Naive thymus-derived CD8-positive, alpha-beta T cell (primary cell): ENCODE data around the gene ZNF320. TPM values are rescaled to one million over a fixed set of nuclear protein-coding genes. Genes with fewer than 3 reads are reported as not detected.
"Not testable (repeated sequence)": the region's sequence is repeated elsewhere in the genome, so short reads cannot be mapped to it uniquely, and the experiment has no call there.

Experiments
- ATAC-seq, 2 donors: fragments of 150-1000 bp; cut with Tn5 transposase in 1 of 2; sonication (Bioruptor Pico), chemical (Tn5 transposase) in 1 of 2; 1 replicate in 1 of 2; 2 replicates in 1 of 2; pipeline ENCODE4 v1.10.0; 2021; ENCODE audit warnings: mild to moderate bottlenecking in 2 of 2, moderate library complexity in 2 of 2
- POLR2A ChIA-PET: fragments of 350-600 bp; sonication (Branson Sonifier 250); formaldehyde crosslinking; loops from one replicate; lab custom pipeline; 2021; ENCODE audit warnings: antibody characterized with exemption; lab: Charles Lee
- DNase-seq, 10 donors: peaks; one replicate each; pipeline versions ENCODE4 v3.0.0 to v3.0.0-alpha.2; 2020 to 2022
- H3K27ac Mint-ChIP-seq, 10 donors: one replicate each; pipeline ENCODE4 v1.8.0; 2020 to 2022; ENCODE audit warnings: mild to moderate bottlenecking in 10 of 10, mixed read lengths in 10 of 10, moderate library complexity in 4 of 10, inconsistent platforms in 1 of 10
- H3K27me3 Mint-ChIP-seq, 5 donors: one replicate each; pipeline ENCODE4 v1.8.0; 2021 to 2022; ENCODE audit warnings: mixed read lengths in 5 of 5
- H3K36me3 Mint-ChIP-seq, 3 donors: one replicate each; pipeline ENCODE4 v1.8.0; 2020 to 2022; ENCODE audit warnings: mixed read lengths in 3 of 3, mild to moderate bottlenecking in 2 of 3, inconsistent platforms in 1 of 3
- H3K4me1 Mint-ChIP-seq, 4 donors: one replicate each; pipeline ENCODE4 v1.8.0; 2021 to 2022; ENCODE audit warnings: mixed read lengths in 4 of 4
- H3K4me3 Mint-ChIP-seq, 10 donors: one replicate each; pipeline ENCODE4 v1.8.0; 2020 to 2022; ENCODE audit warnings: mild to moderate bottlenecking in 10 of 10, mixed read lengths in 10 of 10, moderate library complexity in 6 of 10, inconsistent platforms in 1 of 10
- H3K9me3 Mint-ChIP-seq, 9 donors: one replicate each; pipeline ENCODE4 v1.8.0; 2020 to 2022; ENCODE audit warnings: mixed read lengths in 9 of 9, mild to moderate bottlenecking in 3 of 9, inconsistent platforms in 1 of 9, moderate library complexity in 1 of 9
- polyA plus RNA-seq, 3 donors: library from polyadenylated mRNA; unstranded; fragments of 300-500 nt; fragmentation: Illumina TruSeq; gene quantifications; one replicate each; pipeline ENCODE4 v1.2.3, GENCODE V29; 2021
- total RNA-seq, 8 experiments: library from RNA in 2 of 8; stranded (reverse) in 2 of 8; gene quantifications; one replicate each; pipeline ENCODE4 v1.2.3 and lab custom pipeline; 2021 to 2026

Gene ZNF320
- total and polyA plus RNA-seq, 5 experiments from 2014 or later, result 5.8 to 25.8 (median 8.4) TPM

DNA sequence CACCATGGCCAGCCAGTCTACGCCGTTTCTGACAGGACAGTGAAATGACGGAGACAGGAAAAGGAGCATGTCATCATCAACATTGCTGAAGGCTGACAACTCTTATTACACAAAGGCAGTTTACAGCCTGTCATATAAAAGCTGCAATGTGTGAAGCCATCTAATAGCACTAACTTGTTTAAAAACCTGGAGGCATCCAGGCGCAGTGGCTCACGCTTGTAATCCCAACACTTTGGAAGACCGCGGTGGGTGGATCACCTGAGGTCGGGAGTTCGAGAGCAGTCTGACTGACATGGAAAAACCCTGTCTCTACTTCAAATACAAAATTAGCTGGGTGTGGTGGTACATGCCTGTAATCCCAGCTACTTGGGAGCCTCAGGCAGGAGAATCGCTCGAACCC, 29.4 kb downstream of the ZNF320 start:
- Mint-ChIP-seq H3K9me3 (peaks cover 1 to 35% (median 26%) of the 10 kb centered on the region in 9 donors), H3K36me3 (peaks cover 4 to 47% (median 30%) of the 10 kb centered on the region in 3 donors)
- ATAC-seq, H3K27ac Mint-ChIP-seq, H3K27me3 Mint-ChIP-seq, DNase-seq, H3K4me1 Mint-ChIP-seq, H3K4me3 Mint-ChIP-seq, POLR2A ChIA-PET: not testable (repeated sequence)

DNA sequence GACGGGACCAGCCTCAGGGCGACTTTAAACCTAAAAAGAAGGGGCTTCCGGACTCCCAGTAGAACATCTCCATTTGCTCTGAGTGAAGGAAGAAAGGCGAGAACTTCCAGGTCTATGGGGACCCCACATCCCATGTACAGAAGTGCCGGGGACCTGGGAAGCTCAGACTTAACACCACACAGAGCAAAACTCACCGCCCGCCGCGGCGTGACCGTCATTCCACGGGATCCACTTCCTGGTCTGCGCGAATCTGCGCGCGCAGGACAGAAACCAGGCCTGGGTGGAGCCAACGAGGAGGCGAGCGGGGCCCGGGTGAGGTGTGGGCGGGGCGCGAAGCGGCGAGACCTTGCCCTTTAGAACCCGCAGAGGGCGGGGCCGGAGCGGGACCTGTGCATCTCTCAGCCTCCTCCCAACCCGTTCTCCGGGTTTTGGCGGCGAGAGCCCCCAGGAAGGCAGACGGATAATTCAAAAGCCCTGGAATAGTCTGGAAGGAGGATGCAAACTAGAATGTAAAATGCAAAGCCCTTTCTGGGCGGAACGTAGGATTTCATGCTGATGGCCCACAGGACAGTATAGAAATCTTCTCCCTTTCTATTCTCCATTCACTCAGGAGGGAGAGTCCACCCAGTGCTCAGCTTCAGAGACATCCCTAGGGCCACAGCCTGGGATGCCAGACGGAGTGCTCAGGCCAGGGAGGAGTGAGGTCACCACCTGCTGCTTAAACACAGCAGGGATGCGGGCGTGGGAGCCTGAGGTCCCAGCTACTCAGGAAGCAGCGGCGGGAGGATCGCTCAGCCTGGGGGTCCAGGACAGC, 39.9 kb downstream of the ZNF320 start, which contains the start of gene ZNF468:
ZNF468 (minus strand) TSS at position 242 of the 814 bp plus-strand sequence. CDS start 3,347 bp downstream, outside the sequence.
- peak within 1 kb of the TSS; percentile 85 to 96 (median 94) for H3K27ac Mint-ChIP-seq
- H3K9me3 Mint-ChIP-seq, result peaks cover 0 to 27% (median 3%) of the 10 kb centered on the region in 9 donors
- peaks cover 13 to 32% (median 30%) of the 10 kb centered on the region in 4 donors for H3K4me1 Mint-ChIP-seq
- peak within 1 kb of the TSS; percentile 86 to 99 (median 94) for H3K4me3 Mint-ChIP-seq
- H3K27me3 Mint-ChIP-seq, POLR2A ChIA-PET: not testable (repeated sequence)
- ATAC-seq (peak; percentile 98 to 99), DNase-seq (peak; percentile 56 to 85 (median 74))
- H3K36me3 Mint-ChIP-seq, result peaks cover 14 to 43% (median 31%) of the 10 kb centered on the region in 3 donors

DNA sequence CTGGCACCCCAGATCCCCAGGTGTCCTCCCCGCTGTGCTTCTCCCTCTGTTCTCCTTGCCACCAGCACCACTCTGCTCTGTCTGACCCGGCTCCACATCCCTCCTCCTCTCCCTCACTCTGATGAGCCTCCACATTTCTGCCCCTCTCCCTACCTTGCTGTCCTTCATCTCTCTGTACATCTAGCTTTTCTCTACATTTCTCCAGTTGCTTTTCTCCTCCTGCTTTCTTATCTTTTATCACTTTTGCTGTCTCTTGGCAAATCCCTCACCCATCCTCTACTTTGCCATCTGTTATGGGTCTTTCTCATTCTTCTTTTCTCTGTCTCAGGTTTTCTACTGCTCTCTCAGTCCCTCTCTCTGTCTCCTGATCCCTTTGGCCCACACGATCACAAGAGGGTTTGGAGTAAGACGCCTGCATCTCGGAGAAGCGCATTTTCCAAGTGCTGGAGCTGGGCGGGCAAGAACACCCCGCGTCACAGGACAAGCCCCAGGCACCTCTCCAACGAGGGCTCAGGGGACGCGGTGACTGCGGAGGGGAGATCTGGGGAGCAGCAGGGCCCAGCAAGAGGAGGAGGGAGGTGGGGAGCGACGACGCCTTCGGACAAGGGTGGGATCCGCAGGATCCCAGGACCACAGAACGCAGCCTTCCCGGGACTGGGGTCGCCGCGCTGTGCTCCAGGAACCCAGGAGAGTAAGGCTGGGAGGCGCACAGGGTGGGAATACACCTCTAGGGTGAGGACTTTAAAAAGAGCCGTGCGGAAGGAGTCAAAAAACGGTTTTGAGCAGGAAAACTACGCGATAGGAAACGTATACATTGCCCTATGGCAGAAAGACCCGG, 40.7 kb downstream of the ZNF320 start:
- peaks cover 13 to 32% (median 30%) of the 10 kb centered on the region in 4 donors for H3K4me1 Mint-ChIP-seq
- H3K27me3 Mint-ChIP-seq, POLR2A ChIA-PET: not testable (repeated sequence)
- H3K36me3 Mint-ChIP-seq, result peaks cover 10 to 49% (median 39%) of the 10 kb centered on the region in 3 donors
- peaks cover 0 to 22% (median 3%) of the 10 kb centered on the region in 9 donors for H3K9me3 Mint-ChIP-seq
- ATAC-seq (peak; percentile 6 to 35), DNase-seq (peak in 2 of 10 donors; percentile 0 to 17)
- peak overlapping the region; percentile 85 to 96 (median 94) for H3K27ac Mint-ChIP-seq
- H3K4me3 Mint-ChIP-seq, result peak overlapping the region; percentile 86 to 99 (median 94)

Other genes with a start within 250 kb of the ZNF320 start
- gene ZNF611, start 162.6 kb downstream of the ZNF320 start, total RNA-seq, result 10 to 100 TPM; 47.9 to 54.8 TPM
- gene ZNF611, start 162.6 kb downstream of the ZNF320 start, polyA plus RNA-seq, result 10 to 100 TPM; 20.9 to 34.8 (median 34.0) TPM
- gene ZNF600, start 110.8 kb downstream of the ZNF320 start, total RNA-seq, result 10 to 100 TPM; 64.6 to 65.1 TPM
- 10 to 100 TPM in 2 of 3 donors, 1 to 10 TPM in 1; 4.6 to 12.7 (median 10.2) TPM for gene ZNF600, start 110.8 kb downstream of the ZNF320 start, polyA plus RNA-seq
- 10 to 100 TPM; 16.7 to 25.6 TPM for gene ZNF28, start 76.0 kb downstream of the ZNF320 start, total RNA-seq
- gene ZNF28, start 76.0 kb downstream of the ZNF320 start, polyA plus RNA-seq, result 10 to 100 TPM in 2 of 3 donors, 1 to 10 TPM in 1; 8.9 to 13.3 (median 13.1) TPM
- 10 to 100 TPM; 21.6 to 31.2 TPM for gene ZNF468, start 40.0 kb downstream of the ZNF320 start, total RNA-seq
- 10 to 100 TPM; 15.2 to 21.3 (median 16.5) TPM for gene ZNF468, start 40.0 kb downstream of the ZNF320 start, polyA plus RNA-seq
- 10 to 100 TPM in 1 of 2 experiments, 1 to 10 TPM in 1; 9.5 to 10.5 TPM for gene ZNF888, start 25.8 kb upstream of the ZNF320 start, total RNA-seq
- 1 to 10 TPM in 2 of 3 donors, under 1 TPM in 1; 0.85 to 2.4 (median 1.7) TPM for gene ZNF888, start 25.8 kb upstream of the ZNF320 start, polyA plus RNA-seq
- gene ZNF816, start 65.2 kb upstream of the ZNF320 start, total RNA-seq, result 10 to 100 TPM; 20.0 to 21.6 TPM
- gene ZNF816, start 65.2 kb upstream of the ZNF320 start, polyA plus RNA-seq, result 10 to 100 TPM in 1 of 3 donors, 1 to 10 TPM in 2; 5.0 to 15.4 (median 6.7) TPM
- not detected for gene ERVV-1, start 116.3 kb upstream of the ZNF320 start, total RNA-seq
- not detected for gene ERVV-1, start 116.3 kb upstream of the ZNF320 start, polyA plus RNA-seq
- gene ERVV-2, start 147.1 kb upstream of the ZNF320 start, total RNA-seq, result not detected
- gene ERVV-2, start 147.1 kb upstream of the ZNF320 start, polyA plus RNA-seq, result not detected
- 10 to 100 TPM; 74.0 to 87.3 TPM for gene ZNF160, start 205.8 kb upstream of the ZNF320 start, total RNA-seq
- gene ZNF160, start 205.8 kb upstream of the ZNF320 start, polyA plus RNA-seq, result 10 to 100 TPM; 18.0 to 29.1 (median 19.1) TPM
- 1 to 10 TPM; 5.1 to 5.3 TPM for gene ZNF415, start 235.3 kb upstream of the ZNF320 start, total RNA-seq
- 1 to 10 TPM in 2 of 3 donors, under 1 TPM in 1; 0.92 to 3.7 (median 2.6) TPM for gene ZNF415, start 235.3 kb upstream of the ZNF320 start, polyA plus RNA-seq